Measurements from ENCODE around the gene ELMO1. TPM values are rescaled to one million over a fixed set of nuclear protein-coding genes. Genes with fewer than 3 reads are reported as not detected.
A peak's percentile ranks its signal among the peaks of the same experiment; 100 is the strongest.

The ELMO1 gene
- total and polyA plus RNA-seq, 2 of the 13 experiments (the other 11 are each of a cell fraction or from before 2014, with no cell fraction given), result 0.11 to 0.17 TPM

DNA sequence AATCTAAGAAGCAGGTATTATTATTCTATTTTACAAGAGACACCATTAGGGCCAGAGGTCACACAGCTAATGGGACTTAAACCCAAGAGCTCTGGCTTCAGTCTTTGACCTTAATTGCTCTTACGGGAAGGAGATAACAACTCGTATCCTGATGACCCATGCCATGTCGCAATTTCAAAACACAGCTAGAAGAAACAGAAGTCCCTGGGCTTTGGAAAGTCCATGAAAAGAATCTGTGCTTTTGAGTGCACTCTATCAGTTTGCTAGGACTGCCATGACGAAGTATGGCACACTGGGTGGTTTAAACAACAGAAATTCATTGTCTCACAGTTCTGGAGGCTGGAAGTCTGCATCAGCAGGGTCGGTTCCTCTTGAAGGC lies 476.5 kb downstream of the ELMO1 start (continued):
- TF ChIP-seq, protein P1, sequence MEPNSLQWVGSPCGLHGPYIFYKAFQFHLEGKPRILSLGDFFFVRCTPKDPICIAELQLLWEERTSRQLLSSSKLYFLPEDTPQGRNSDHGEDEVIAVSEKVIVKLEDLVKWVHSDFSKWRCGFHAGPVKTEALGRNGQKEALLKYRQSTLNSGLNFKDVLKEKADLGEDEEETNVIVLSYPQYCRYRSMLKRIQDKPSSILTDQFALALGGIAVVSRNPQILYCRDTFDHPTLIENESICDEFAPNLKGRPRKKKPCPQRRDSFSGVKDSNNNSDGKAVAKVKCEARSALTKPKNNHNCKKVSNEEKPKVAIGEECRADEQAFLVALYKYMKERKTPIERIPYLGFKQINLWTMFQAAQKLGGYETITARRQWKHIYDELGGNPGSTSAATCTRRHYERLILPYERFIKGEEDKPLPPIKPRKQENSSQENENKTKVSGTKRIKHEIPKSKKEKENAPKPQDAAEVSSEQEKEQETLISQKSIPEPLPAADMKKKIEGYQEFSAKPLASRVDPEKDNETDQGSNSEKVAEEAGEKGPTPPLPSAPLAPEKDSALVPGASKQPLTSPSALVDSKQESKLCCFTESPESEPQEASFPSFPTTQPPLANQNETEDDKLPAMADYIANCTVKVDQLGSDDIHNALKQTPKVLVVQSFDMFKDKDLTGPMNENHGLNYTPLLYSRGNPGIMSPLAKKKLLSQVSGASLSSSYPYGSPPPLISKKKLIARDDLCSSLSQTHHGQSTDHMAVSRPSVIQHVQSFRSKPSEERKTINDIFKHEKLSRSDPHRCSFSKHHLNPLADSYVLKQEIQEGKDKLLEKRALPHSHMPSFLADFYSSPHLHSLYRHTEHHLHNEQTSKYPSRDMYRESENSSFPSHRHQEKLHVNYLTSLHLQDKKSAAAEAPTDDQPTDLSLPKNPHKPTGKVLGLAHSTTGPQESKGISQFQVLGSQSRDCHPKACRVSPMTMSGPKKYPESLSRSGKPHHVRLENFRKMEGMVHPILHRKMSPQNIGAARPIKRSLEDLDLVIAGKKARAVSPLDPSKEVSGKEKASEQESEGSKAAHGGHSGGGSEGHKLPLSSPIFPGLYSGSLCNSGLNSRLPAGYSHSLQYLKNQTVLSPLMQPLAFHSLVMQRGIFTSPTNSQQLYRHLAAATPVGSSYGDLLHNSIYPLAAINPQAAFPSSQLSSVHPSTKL (CRISPR knock-in tag; IDR thresholded peaks at IDR 0.05), result peak; percentile 95
- TF ChIP-seq SRY (CRISPR knock-in tag; IDR thresholded peaks at IDR 0.05) (no peak), NR3C1 (CRISPR knock-in tag; IDR thresholded peaks at IDR 0.05) (no peak), ZNF264 (CRISPR knock-in tag; IDR thresholded peaks at IDR 0.05) (no peak), CENPX (CRISPR knock-in tag; IDR thresholded peaks at IDR 0.05) (no peak), SMARCE1 (IDR thresholded peaks at IDR 0.05; ENCODE audit: borderline replicate concordance) (no peak), ZNF329 (CRISPR knock-in tag; IDR thresholded peaks at IDR 0.05; ENCODE audit: low read depth) (no peak), KLF11 (CRISPR knock-in tag; IDR thresholded peaks at IDR 0.05) (no peak), NR2F1 (CRISPR knock-in tag; IDR thresholded peaks at IDR 0.05) (peak; percentile 84 to 89), RAD21 (CRISPR knock-in tag; IDR thresholded peaks at IDR 0.05) (no peak), PAF1 (CRISPR knock-in tag; IDR thresholded peaks at IDR 0.05) (no peak), IRF2 (CRISPR knock-in tag; IDR thresholded peaks at IDR 0.05) (peak; percentile 37; the same call in 1 of the 2 replicates), GATAD2A (CRISPR knock-in tag; IDR thresholded peaks at IDR 0.05) (peak; percentile 91), JUND (CRISPR knock-in tag; IDR thresholded peaks at IDR 0.05) (peak; percentile 69), HNRNPK (IDR thresholded peaks at IDR 0.05; ENCODE audit: low read depth, low read length, poor library complexity, severe bottlenecking) (no peak)
- TF ChIP-seq, protein P2, sequence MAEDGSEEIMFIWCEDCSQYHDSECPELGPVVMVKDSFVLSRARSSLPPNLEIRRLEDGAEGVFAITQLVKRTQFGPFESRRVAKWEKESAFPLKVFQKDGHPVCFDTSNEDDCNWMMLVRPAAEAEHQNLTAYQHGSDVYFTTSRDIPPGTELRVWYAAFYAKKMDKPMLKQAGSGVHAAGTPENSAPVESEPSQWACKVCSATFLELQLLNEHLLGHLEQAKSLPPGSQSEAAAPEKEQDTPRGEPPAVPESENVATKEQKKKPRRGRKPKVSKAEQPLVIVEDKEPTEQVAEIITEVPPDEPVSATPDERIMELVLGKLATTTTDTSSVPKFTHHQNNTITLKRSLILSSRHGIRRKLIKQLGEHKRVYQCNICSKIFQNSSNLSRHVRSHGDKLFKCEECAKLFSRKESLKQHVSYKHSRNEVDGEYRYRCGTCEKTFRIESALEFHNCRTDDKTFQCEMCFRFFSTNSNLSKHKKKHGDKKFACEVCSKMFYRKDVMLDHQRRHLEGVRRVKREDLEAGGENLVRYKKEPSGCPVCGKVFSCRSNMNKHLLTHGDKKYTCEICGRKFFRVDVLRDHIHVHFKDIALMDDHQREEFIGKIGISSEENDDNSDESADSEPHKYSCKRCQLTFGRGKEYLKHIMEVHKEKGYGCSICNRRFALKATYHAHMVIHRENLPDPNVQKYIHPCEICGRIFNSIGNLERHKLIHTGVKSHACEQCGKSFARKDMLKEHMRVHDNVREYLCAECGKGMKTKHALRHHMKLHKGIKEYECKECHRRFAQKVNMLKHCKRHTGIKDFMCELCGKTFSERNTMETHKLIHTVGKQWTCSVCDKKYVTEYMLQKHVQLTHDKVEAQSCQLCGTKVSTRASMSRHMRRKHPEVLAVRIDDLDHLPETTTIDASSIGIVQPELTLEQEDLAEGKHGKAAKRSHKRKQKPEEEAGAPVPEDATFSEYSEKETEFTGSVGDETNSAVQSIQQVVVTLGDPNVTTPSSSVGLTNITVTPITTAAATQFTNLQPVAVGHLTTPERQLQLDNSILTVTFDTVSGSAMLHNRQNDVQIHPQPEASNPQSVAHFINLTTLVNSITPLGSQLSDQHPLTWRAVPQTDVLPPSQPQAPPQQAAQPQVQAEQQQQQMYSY (CRISPR knock-in tag; IDR thresholded peaks at IDR 0.05), result no peak
- TF ChIP-seq, protein P3, sequence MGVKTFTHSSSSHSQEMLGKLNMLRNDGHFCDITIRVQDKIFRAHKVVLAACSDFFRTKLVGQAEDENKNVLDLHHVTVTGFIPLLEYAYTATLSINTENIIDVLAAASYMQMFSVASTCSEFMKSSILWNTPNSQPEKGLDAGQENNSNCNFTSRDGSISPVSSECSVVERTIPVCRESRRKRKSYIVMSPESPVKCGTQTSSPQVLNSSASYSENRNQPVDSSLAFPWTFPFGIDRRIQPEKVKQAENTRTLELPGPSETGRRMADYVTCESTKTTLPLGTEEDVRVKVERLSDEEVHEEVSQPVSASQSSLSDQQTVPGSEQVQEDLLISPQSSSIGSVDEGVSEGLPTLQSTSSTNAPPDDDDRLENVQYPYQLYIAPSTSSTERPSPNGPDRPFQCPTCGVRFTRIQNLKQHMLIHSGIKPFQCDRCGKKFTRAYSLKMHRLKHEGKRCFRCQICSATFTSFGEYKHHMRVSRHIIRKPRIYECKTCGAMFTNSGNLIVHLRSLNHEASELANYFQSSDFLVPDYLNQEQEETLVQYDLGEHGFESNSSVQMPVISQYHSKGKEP (CRISPR knock-in tag; IDR thresholded peaks at IDR 0.05), result no peak
- TF ChIP-seq, protein P4, sequence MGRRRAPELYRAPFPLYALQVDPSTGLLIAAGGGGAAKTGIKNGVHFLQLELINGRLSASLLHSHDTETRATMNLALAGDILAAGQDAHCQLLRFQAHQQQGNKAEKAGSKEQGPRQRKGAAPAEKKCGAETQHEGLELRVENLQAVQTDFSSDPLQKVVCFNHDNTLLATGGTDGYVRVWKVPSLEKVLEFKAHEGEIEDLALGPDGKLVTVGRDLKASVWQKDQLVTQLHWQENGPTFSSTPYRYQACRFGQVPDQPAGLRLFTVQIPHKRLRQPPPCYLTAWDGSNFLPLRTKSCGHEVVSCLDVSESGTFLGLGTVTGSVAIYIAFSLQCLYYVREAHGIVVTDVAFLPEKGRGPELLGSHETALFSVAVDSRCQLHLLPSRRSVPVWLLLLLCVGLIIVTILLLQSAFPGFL (CRISPR knock-in tag; IDR thresholded peaks at IDR 0.05), result no peak
- TF ChIP-seq, protein P5, sequence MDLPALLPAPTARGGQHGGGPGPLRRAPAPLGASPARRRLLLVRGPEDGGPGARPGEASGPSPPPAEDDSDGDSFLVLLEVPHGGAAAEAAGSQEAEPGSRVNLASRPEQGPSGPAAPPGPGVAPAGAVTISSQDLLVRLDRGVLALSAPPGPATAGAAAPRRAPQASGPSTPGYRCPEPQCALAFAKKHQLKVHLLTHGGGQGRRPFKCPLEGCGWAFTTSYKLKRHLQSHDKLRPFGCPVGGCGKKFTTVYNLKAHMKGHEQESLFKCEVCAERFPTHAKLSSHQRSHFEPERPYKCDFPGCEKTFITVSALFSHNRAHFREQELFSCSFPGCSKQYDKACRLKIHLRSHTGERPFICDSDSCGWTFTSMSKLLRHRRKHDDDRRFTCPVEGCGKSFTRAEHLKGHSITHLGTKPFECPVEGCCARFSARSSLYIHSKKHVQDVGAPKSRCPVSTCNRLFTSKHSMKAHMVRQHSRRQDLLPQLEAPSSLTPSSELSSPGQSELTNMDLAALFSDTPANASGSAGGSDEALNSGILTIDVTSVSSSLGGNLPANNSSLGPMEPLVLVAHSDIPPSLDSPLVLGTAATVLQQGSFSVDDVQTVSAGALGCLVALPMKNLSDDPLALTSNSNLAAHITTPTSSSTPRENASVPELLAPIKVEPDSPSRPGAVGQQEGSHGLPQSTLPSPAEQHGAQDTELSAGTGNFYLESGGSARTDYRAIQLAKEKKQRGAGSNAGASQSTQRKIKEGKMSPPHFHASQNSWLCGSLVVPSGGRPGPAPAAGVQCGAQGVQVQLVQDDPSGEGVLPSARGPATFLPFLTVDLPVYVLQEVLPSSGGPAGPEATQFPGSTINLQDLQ (CRISPR knock-in tag; IDR thresholded peaks at IDR 0.05), result no peak

All from HepG2 (cell line).